ENCODE data around the gene LRRC4C. TPM values are rescaled to one million over a fixed set of nuclear protein-coding genes. Genes with fewer than 3 reads are reported as not detected.

LRRC4C gene
- total RNA-seq, 1 experiment from 2014 or later = not detected

- H3K9me3 ChIP-seq (ENCODE audit: low read length) = no peaks in the 10 kb centered on the region
- no peaks in the 10 kb centered on the region for H3K36me3 ChIP-seq (ENCODE audit: low read depth, low read length)
- H2AFZ ChIP-seq (ENCODE audit: low read length) = no peak overlapping the region
- H3K4me1 ChIP-seq (ENCODE audit: insufficient read depth, low read length) = no peaks in the 10 kb centered on the region
- no peak for DNase-seq
- ATAC-seq = no peak
- intact Hi-C loops (cut with micrococcal nuclease) = no loop called here
- H4K20me1 ChIP-seq (ENCODE audit: low read length) = no peaks in the 10 kb centered on the region
- H3K4me2 ChIP-seq (ENCODE audit: low read length) = no peak overlapping the region
- H3K4me3 ChIP-seq (ENCODE audit: low read length) = no peak overlapping the region
- no peaks in the 10 kb centered on the region for H3K9me2 ChIP-seq (replicated peaks; ENCODE audit: low read length)
- peaks cover 12% of the 10 kb centered on the region for H3K27me3 ChIP-seq (ENCODE audit: low read length)
- no peaks in the 10 kb centered on the region for H3K79me2 ChIP-seq (ENCODE audit: low read length)
- TF ChIP-seq EZH2phosphoT487 (IDR thresholded peaks at IDR 0.05; ENCODE audit: borderline replicate concordance, low read length) (no peak), CTCF (conservative IDR thresholded peaks at IDR 0.05; ENCODE audit: low read depth, low read length) (no peak), EZH2 (IDR thresholded peaks at IDR 0.05; ENCODE audit: low read length, unreplicated experiment) (no peak)
- H3F3A ChIP-seq (ENCODE audit: low read length, unreplicated experiment) = no peaks in the 10 kb centered on the region
- ChIA-PET POLR2A (ENCODE audit: unreplicated experiment) (no interaction called here), CTCF (no interaction called here)
- BruUV-seq (replicated peaks) = no TSS peak
- no peak overlapping the region for H3K9ac ChIP-seq (ENCODE audit: low read length)
- H3K27ac ChIP-seq (ENCODE audit: low read length) = no peak overlapping the region
Measured at GRCh38 chr11:40246983-40247382, 1212.5 kb downstream of the LRRC4C start.

GRCh38 chr11:40241524-40242051 lies 1217.9 kb downstream of the LRRC4C start:
- Histone ChIP-seq H4K20me1 (ENCODE audit: low read length) (no peaks in the 10 kb centered on the region), H3K27ac (ENCODE audit: low read length) (no peak overlapping the region), H3K9ac (ENCODE audit: low read length) (no peak overlapping the region), H2AFZ (ENCODE audit: low read length) (no peak overlapping the region), H3K79me2 (ENCODE audit: low read length) (no peaks in the 10 kb centered on the region), H3F3A (ENCODE audit: low read length, unreplicated experiment) (no peaks in the 10 kb centered on the region), H3K36me3 (ENCODE audit: low read depth, low read length) (no peaks in the 10 kb centered on the region), H3K9me3 (ENCODE audit: low read length) (no peaks in the 10 kb centered on the region), H3K27me3 (ENCODE audit: low read length) (peaks cover 7% of the 10 kb centered on the region), H3K4me3 (ENCODE audit: low read length) (no peak overlapping the region), H3K4me1 (ENCODE audit: insufficient read depth, low read length) (no peaks in the 10 kb centered on the region), H3K9me2 (replicated peaks; ENCODE audit: low read length) (no peaks in the 10 kb centered on the region), H3K4me2 (ENCODE audit: low read length) (no peak overlapping the region)
- no TSS peak for BruUV-seq (replicated peaks)
- ChIA-PET CTCF (no interaction called here), POLR2A (ENCODE audit: unreplicated experiment) (no interaction called here)
- DNase-seq (no peak), ATAC-seq (no peak)
- TF ChIP-seq EZH2 (IDR thresholded peaks at IDR 0.05; ENCODE audit: low read length, unreplicated experiment) (no peak), EZH2phosphoT487 (IDR thresholded peaks at IDR 0.05; ENCODE audit: borderline replicate concordance, low read length) (no peak), CTCF (conservative IDR thresholded peaks at IDR 0.05; ENCODE audit: low read depth, low read length) (no peak)
- intact Hi-C loops (cut with micrococcal nuclease) = no loop called here

GRCh38 chr11:40240284-40240683 lies 1219.2 kb downstream of the LRRC4C start:
- CTCF ChIA-PET = no interaction called here
- Histone ChIP-seq H3F3A (ENCODE audit: low read length, unreplicated experiment) (no peaks in the 10 kb centered on the region), H3K4me1 (ENCODE audit: insufficient read depth, low read length) (no peaks in the 10 kb centered on the region), H3K36me3 (ENCODE audit: low read depth, low read length) (no peaks in the 10 kb centered on the region), H3K79me2 (ENCODE audit: low read length) (no peaks in the 10 kb centered on the region), H3K27me3 (ENCODE audit: low read length) (peaks cover 7% of the 10 kb centered on the region), H2AFZ (ENCODE audit: low read length) (no peak overlapping the region), H3K9me3 (ENCODE audit: low read length) (no peaks in the 10 kb centered on the region), H3K4me3 (ENCODE audit: low read length) (no peak overlapping the region), H3K4me2 (ENCODE audit: low read length) (no peak overlapping the region), H3K9me2 (replicated peaks; ENCODE audit: low read length) (no peaks in the 10 kb centered on the region), H3K27ac (ENCODE audit: low read length) (no peak overlapping the region), H3K9ac (ENCODE audit: low read length) (no peak overlapping the region), H4K20me1 (ENCODE audit: low read length) (no peaks in the 10 kb centered on the region)
- BruUV-seq (replicated peaks) = no TSS peak
- DNase-seq (no peak), ATAC-seq (no peak)
- POLR2A ChIA-PET (ENCODE audit: unreplicated experiment) = no interaction called here
- TF ChIP-seq EZH2phosphoT487 (IDR thresholded peaks at IDR 0.05; ENCODE audit: borderline replicate concordance, low read length) = no peak
- TF ChIP-seq EZH2 (IDR thresholded peaks at IDR 0.05; ENCODE audit: low read length, unreplicated experiment) = no peak
- intact Hi-C loops (cut with micrococcal nuclease) = no loop called here
